ENCODE results near the gene FLCN.

GRCh38 chr17:17179371-17179827, 57.6 kb downstream of the FLCN start:
- no peak for TF ChIP-seq CTCF (IDR thresholded peaks at IDR 0.05)
- no peak for TF ChIP-seq POLR2A (IDR thresholded peaks at IDR 0.05)

Data from lower leg skin (tissue), 3 donors.